Neural cell (in vitro differentiated cells): ENCODE data around the gene LPIN3.

Experiments
- CTCF ChIP-seq: fragments of 450-650 bp; IDR thresholded peaks from 2 replicates; pipeline ENCODE4 v1.5.1; 2014; ENCODE audit warnings: antibody characterized with exemption, mild to moderate bottlenecking, moderate library complexity; ENCODE audit not compliant: poor library complexity, severe bottlenecking
- EZH2 ChIP-seq: fragments of 200-600, 300-800 bp; shearing (Covaris generic), sonication (generic); IDR thresholded peaks from 2 replicates; pipeline ENCODE4 v1.6.1; 2014; ENCODE audit warnings: antibody characterized with exemption, low read length, borderline replicate concordance, mild to moderate bottlenecking; ENCODE audit not compliant: insufficient read depth, poor library complexity, severe bottlenecking
- POLR2AphosphoS5 ChIP-seq: IDR thresholded peaks from 2 replicates; pipeline ENCODE4 v1.6.1; 2012
- TAF1 ChIP-seq: IDR thresholded peaks from 2 replicates; pipeline ENCODE4 v1.6.1; 2012; ENCODE audit warnings: low read depth

- TF ChIP-seq CTCF (no peak), EZH2 (no peak), POLR2AphosphoS5 (no peak), TAF1 (no peak)
These were observed 24.5 kb downstream of the LPIN3 start for GRCh38 chr20:41364967-41365765.
